Peyer's patch (tissue), 4 donors: ENCODE data around the gene GCN1.

Source experiments
- CTCF ChIP-seq, 6 experiments: fragments of 450-650 bp in 4 of 6; fragments of 200-600 bp in 2 of 6; sonication (generic) in 1 of 6; IDR thresholded peaks; one replicate each; pipeline ENCODE4 v1.5.1; 2017 to 2019; ENCODE audit warnings: antibody characterized with exemption in 6 of 6, mild to moderate bottlenecking in 3 of 6, moderate library complexity in 1 of 6
- POLR2A ChIP-seq, 2 donors: fragments of 450-650 bp; IDR thresholded peaks; one replicate each; pipeline ENCODE4 v1.5.1; 2017; ENCODE audit warnings: antibody characterized with exemption in 2 of 2, mild to moderate bottlenecking in 2 of 2, moderate library complexity in 2 of 2

GRCh38 chr12:120228291-120229070 lies 34.0 kb upstream of the GCN1 start:
- TF ChIP-seq CTCF (IDR thresholded peaks at IDR 0.05) (peak; percentile 86 to 99 (median 96)), POLR2A (IDR thresholded peaks at IDR 0.05) (peak in 1 of 2 donors; percentile 35)
